Measurements from ENCODE around the gene DNAAF9.

DNAAF9 gene

GRCh38 chr20:3364323-3365013, 43.0 kb downstream of the DNAAF9 start:
- no peak for DNase-seq

DNA sequence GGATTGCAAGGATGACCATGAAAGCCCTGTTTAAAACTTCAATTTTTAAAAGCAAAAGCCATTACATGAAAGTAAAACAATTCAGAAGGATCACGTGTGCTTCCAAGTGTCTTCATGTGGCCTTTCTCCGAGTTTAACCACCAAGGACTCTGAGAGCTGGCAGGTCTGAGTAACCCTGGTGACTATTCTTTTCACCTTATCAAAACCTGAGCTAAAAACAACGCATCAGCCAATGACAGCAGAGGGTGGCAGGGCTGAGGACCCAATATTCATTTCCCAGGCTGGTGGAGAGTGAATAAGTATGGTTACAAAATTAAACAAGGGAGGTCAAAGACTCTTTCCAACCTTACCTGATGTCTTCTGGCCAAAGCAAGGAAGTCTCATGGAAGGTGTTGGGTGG, 46.7 kb downstream of the DNAAF9 start:
- DNase-seq, result no peak

GRCh38 chr20:3358676-3359340, 48.7 kb downstream of the DNAAF9 start:
- DNase-seq, result no peak
